SK-N-SH (cell line): ENCODE data around the gene POU2AF1. TPM values are rescaled to one million over a fixed set of nuclear protein-coding genes. Genes with fewer than 3 reads are reported as not detected.

ENCODE experiments used
- CTCF ChIA-PET: fragments of 300-600, 350-600 bp; formaldehyde crosslinking; extraction: SDS; loops from one replicate; lab custom pipeline; 2021; lab: Yijun Ruan, JAX
- POLR2A ChIA-PET: fragments of 350-600 bp; sonication (Branson Sonifier 250); formaldehyde crosslinking; extraction: SDS; loops from one replicate; lab custom pipeline; 2020; ENCODE audit warnings: antibody characterized with exemption, inconsistent platforms; lab: Yijun Ruan, JAX
- DNase-seq: peaks from one replicate; pipeline ENCODE4 v3.0.0; 2012
- H2AFZ ChIP-seq: fragments of 200-600 bp; sonication (generic); 2 replicates; pipeline ENCODE4 v1.8.1; 2016; ENCODE audit warnings: antibody characterized with exemption, mild to moderate bottlenecking, low read depth
- H3F3A ChIP-seq: fragments of 200-600 bp; sonication (generic); replicated peaks from 2 replicates; pipeline ENCODE3; 2016; ENCODE audit warnings: antibody characterized with exemption, mild to moderate bottlenecking; ENCODE audit not compliant: insufficient read depth
- H3K27ac ChIP-seq, 2 experiments: fragments of 200-500 bp in 1 of 2; fragments of 200-600 bp in 1 of 2; sonication (Bioruptor generic) in 1 of 2; sonication (generic), shearing (Covaris generic) in 1 of 2; 2 replicates each; pipeline versions ENCODE4 v1.5.1 to v1.6.1; 2014 to 2016; ENCODE audit warnings: low read depth in 2 of 2, inconsistent platforms in 1 of 2, low read length in 1 of 2, mild to moderate bottlenecking in 1 of 2, mixed read lengths in 1 of 2
- H3K27me3 ChIP-seq: fragments of 200-600 bp; sonication (generic), shearing (Covaris generic); 2 replicates; pipeline ENCODE4 v1.6.1; 2016; ENCODE audit warnings: mixed run types; ENCODE audit not compliant: insufficient read depth
- H3K36me3 ChIP-seq, 2 experiments: fragments of 200-500 bp in 1 of 2; fragments of 200-600 bp in 1 of 2; sonication (Bioruptor generic) in 1 of 2; sonication (generic) in 1 of 2; replicated peaks in 1 of 2; 2 replicates each; pipeline versions ENCODE3 to v1.5.1; 2014 to 2016; ENCODE audit warnings: low read length in 1 of 2, mild to moderate bottlenecking in 1 of 2; ENCODE audit not compliant: insufficient read depth in 2 of 2, control insufficient read depth in 1 of 2
- H3K4me1 ChIP-seq, 2 experiments: fragments of 200-500 bp in 1 of 2; fragments of 200-600 bp in 1 of 2; sonication (Bioruptor generic) in 1 of 2; sonication (generic), shearing (Covaris generic) in 1 of 2; 2 replicates each; pipeline versions ENCODE4 v1.5.1 to v1.6.1; 2014 to 2016; ENCODE audit warnings: low read depth in 1 of 2, low read length in 1 of 2, mixed run types in 1 of 2; ENCODE audit not compliant: insufficient read depth in 2 of 2, control insufficient read depth in 1 of 2
- H3K4me2 ChIP-seq: fragments of 200-600 bp; sonication (generic), shearing (Covaris generic); 2 replicates; pipeline ENCODE4 v1.6.1; 2017; ENCODE audit warnings: mixed run types
- H3K4me3 ChIP-seq, 2 experiments: fragments of 200-500 bp in 1 of 2; fragments of 200-600 bp in 1 of 2; sonication (Bioruptor generic) in 1 of 2; sonication (generic), shearing (Covaris generic) in 1 of 2; 2 replicates each; pipeline versions ENCODE4 v1.5.1 to v1.8.1; 2014 to 2016; ENCODE audit warnings: low read depth in 2 of 2, inconsistent platforms in 1 of 2, low read length in 1 of 2, mild to moderate bottlenecking in 1 of 2, mixed read lengths in 1 of 2, moderate library complexity in 1 of 2
- H3K79me2 ChIP-seq: fragments of 200-600 bp; sonication (generic); 2 replicates; pipeline ENCODE4 v1.8.1; 2017; ENCODE audit warnings: mild to moderate bottlenecking; ENCODE audit not compliant: insufficient read depth
- H3K9ac ChIP-seq: fragments of 200-600 bp; sonication (generic); 2 replicates; pipeline ENCODE4 v1.6.1; 2017; ENCODE audit warnings: mixed run types
- H3K9me2 ChIP-seq: fragments of 200-600 bp; sonication (generic); 2 replicates; pipeline ENCODE4 v1.6.1; 2017; ENCODE audit warnings: mixed run types
- H3K9me3 ChIP-seq: fragments of 200-600 bp; sonication (generic); 2 replicates; pipeline ENCODE4 v1.6.1; 2017; ENCODE audit warnings: mixed run types, mild to moderate bottlenecking, moderate library complexity
- H4K20me1 ChIP-seq: fragments of 200-600 bp; sonication (generic); 2 replicates; pipeline ENCODE4 v1.6.1; 2017; ENCODE audit warnings: mild to moderate bottlenecking, mixed run types; ENCODE audit not compliant: insufficient read depth
- EP300 ChIP-seq, 2 experiments: IDR thresholded peaks; 2 replicates each; pipeline versions ENCODE4 v1.4.0 to v1.6.1; 2012; ENCODE audit warnings: borderline replicate concordance in 1 of 2, low read depth in 1 of 2, low read length in 1 of 2
- EZH2phosphoT487 ChIP-seq: fragments of 200-600 bp; sonication (generic); IDR thresholded peaks from 2 replicates; pipeline ENCODE4 v1.6.1; 2017; ENCODE audit warnings: low read depth, mixed run types, mild to moderate bottlenecking, antibody characterized with exemption, moderate library complexity, borderline replicate concordance
- FOSL2 ChIP-seq: IDR thresholded peaks from 2 replicates; pipeline ENCODE4 v1.4.0; 2012; ENCODE audit warnings: low read depth, mild to moderate bottlenecking, moderate library complexity, borderline replicate concordance
- FOXJ3 ChIP-seq: sonication (generic); formaldehyde crosslinking; IDR thresholded peaks from 2 replicates; pipeline ENCODE4 v1.5.1; 2020; ENCODE audit warnings: mild to moderate bottlenecking, missing genetic modification reagents
- GABPA ChIP-seq: IDR thresholded peaks from 2 replicates; pipeline ENCODE4 v1.4.0; 2012; ENCODE audit warnings: low read depth, mild to moderate bottlenecking
- GATA2 ChIP-seq: sonication (generic); formaldehyde crosslinking; IDR thresholded peaks from 2 replicates; pipeline ENCODE4 v1.5.0; 2020; ENCODE audit warnings: mild to moderate bottlenecking, missing genetic modification reagents
- NFIC ChIP-seq: IDR thresholded peaks from 2 replicates; pipeline ENCODE4 v1.4.0; 2012; ENCODE audit warnings: borderline replicate concordance
- RAD21 ChIP-seq: IDR thresholded peaks from 2 replicates; pipeline ENCODE4 v1.6.1; 2012; ENCODE audit warnings: mild to moderate bottlenecking, low read length
- RCOR1 ChIP-seq: fragments of 150-350 bp; IDR thresholded peaks from 2 replicates; pipeline ENCODE4 v1.6.1; 2017; ENCODE audit warnings: antibody characterized with exemption, low read length
- TAF1 ChIP-seq: IDR thresholded peaks from 2 replicates; pipeline ENCODE4 v1.6.1; 2012; ENCODE audit warnings: low read depth, mild to moderate bottlenecking, low read length, moderate library complexity, borderline replicate concordance
- TCF12 ChIP-seq: IDR thresholded peaks from 2 replicates; pipeline ENCODE4 v1.4.0; 2012
- WGBS: methylation state at CpG from one replicate; pipeline ENCODE4 v1.1.6; 2017; ENCODE audit warnings: low lambda C conversion rate; 5-methylcytosine and 5-hydroxymethylcytosine counted together
- polyA plus RNA-seq, 3 experiments: library from polyadenylated mRNA; depleted of rRNA; stranded (reverse); fragments of >200 nt; gene quantifications; 2 replicates each; pipeline ENCODE4 v1.2.3, GENCODE V29; 2012
- TF ChIP-seq, protein P1 (sequence below): IDR thresholded peaks from 2 replicates; pipeline ENCODE4 v1.4.0; 2012; ENCODE audit warnings: low read depth, borderline replicate concordance
- TF ChIP-seq, protein P2 (sequence below): IDR thresholded peaks from 2 replicates; pipeline ENCODE4 v1.6.1; 2012; ENCODE audit warnings: mild to moderate bottlenecking, low read depth, low read length, moderate library complexity
- TF ChIP-seq, protein P3 (sequence below): IDR thresholded peaks from 2 replicates; pipeline ENCODE4 v1.4.0; 2012; ENCODE audit warnings: low read depth
- TF ChIP-seq, protein P4 (sequence below): IDR thresholded peaks from 2 replicates; pipeline ENCODE4; 2012
- TF ChIP-seq, protein P5 (sequence below): fragments of 150-350 bp; IDR thresholded peaks from 2 replicates; pipeline ENCODE4 v1.6.1; 2017; ENCODE audit warnings: antibody characterized with exemption, low read length, low read depth, borderline replicate concordance

POU2AF1 gene
- polyA plus RNA-seq, 1 of the 3 experiments (the other 2 are of a cell fraction), result 0.07 TPM

DNA sequence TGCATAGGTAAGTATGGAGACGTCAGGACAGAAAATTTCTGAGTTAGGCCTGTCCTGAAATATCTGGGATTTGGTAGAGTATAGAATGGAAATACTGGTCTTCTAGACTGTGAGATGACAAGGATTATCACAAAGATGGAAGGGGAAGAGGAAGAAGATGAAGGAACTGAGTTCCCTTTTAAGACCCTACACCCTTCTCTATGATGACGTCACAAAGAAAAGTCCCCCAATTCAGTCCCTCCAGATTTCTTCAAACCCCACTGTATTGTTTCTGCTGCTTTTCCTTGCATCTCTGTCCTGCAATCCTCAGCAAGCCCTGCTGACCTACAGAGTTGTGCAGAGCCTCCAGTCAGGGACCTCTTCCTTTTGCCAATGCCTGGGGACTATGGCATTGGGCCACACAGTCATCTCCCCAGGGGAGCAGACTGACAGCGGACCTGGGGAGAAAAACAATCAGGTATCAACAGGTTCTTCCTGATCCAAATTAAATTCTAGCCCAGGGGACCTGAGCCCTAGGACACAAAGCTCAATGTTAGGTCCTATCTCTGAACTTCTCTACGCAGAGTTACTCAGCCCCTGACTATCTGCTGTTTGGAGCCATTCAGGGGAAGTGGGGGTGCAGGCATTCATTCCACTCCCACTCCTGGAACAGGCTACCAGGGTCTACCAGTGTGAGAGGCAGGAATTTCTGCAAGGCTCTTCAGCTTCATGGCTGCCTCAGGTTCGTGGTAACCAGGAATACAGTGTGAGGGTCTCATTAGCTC lies 49.2 kb upstream of the POU2AF1 start:
- ChIA-PET POLR2A (no interaction called here), CTCF (interaction anchor here (0.8 to 18.5 kb wide), 37 partner anchors 7 to 965 kb away, joined by 3 to 305 read pairs (median 4); partner anchors contain the start of gene POU2AF3)
- Histone ChIP-seq H3K9ac (no peak overlapping the region), H3K79me2 (no peaks in the 10 kb centered on the region), H2AFZ (no peak overlapping the region), H4K20me1 (no peaks in the 10 kb centered on the region), H3K4me1 (peaks cover 0 to 8% of the 10 kb centered on the region in 2 experiments; a peak in 1 of 4 replicates), H3K9me3 (no peaks in the 10 kb centered on the region), H3F3A (no peaks in the 10 kb centered on the region), H3K9me2 (no peaks in the 10 kb centered on the region), H3K4me3 (no peak overlapping the region), H3K27ac (no peak overlapping the region), H3K27me3 (no peaks in the 10 kb centered on the region), H3K4me2 (no peak overlapping the region), H3K36me3 (no peaks in the 10 kb centered on the region)
- WGBS, result 83% methylated on average over 5 of the region's 5 CpGs
- TF ChIP-seq, protein P1, sequence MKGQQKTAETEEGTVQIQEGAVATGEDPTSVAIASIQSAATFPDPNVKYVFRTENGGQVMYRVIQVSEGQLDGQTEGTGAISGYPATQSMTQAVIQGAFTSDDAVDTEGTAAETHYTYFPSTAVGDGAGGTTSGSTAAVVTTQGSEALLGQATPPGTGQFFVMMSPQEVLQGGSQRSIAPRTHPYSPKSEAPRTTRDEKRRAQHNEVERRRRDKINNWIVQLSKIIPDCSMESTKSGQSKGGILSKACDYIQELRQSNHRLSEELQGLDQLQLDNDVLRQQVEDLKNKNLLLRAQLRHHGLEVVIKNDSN, result no peak
- TF ChIP-seq TAF1, result no peak
- TF ChIP-seq, protein P2, sequence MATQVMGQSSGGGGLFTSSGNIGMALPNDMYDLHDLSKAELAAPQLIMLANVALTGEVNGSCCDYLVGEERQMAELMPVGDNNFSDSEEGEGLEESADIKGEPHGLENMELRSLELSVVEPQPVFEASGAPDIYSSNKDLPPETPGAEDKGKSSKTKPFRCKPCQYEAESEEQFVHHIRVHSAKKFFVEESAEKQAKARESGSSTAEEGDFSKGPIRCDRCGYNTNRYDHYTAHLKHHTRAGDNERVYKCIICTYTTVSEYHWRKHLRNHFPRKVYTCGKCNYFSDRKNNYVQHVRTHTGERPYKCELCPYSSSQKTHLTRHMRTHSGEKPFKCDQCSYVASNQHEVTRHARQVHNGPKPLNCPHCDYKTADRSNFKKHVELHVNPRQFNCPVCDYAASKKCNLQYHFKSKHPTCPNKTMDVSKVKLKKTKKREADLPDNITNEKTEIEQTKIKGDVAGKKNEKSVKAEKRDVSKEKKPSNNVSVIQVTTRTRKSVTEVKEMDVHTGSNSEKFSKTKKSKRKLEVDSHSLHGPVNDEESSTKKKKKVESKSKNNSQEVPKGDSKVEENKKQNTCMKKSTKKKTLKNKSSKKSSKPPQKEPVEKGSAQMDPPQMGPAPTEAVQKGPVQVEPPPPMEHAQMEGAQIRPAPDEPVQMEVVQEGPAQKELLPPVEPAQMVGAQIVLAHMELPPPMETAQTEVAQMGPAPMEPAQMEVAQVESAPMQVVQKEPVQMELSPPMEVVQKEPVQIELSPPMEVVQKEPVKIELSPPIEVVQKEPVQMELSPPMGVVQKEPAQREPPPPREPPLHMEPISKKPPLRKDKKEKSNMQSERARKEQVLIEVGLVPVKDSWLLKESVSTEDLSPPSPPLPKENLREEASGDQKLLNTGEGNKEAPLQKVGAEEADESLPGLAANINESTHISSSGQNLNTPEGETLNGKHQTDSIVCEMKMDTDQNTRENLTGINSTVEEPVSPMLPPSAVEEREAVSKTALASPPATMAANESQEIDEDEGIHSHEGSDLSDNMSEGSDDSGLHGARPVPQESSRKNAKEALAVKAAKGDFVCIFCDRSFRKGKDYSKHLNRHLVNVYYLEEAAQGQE, result no peak
- TF ChIP-seq, protein P3, sequence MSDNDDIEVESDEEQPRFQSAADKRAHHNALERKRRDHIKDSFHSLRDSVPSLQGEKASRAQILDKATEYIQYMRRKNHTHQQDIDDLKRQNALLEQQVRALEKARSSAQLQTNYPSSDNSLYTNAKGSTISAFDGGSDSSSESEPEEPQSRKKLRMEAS, result no peak
- DNase-seq, result no peak

DNA sequence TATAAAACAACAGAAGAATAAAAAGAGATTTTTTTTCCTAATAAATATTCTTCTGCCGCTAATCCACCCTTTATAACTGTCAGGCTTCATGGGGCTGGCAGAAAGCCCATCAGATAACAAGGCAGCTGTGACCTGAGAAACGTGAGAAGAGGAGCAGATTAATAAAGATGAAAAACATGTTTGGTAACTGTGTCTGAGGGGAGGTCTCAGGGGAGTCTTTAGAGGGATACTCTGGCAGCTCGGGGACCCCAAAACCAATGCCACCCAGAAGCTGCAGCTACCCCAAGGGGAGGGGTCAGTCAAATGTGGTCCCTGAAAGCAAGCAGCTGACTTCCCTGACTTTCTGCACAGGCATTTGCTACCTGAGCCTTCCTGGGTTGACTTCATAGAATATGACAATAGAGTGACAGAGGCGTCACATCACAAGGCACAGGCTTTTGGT lies 48.4 kb upstream of the POU2AF1 start:
- no peaks in the 10 kb centered on the region for H3K79me2 ChIP-seq
- no peak overlapping the region for H3K4me2 ChIP-seq
- CTCF ChIA-PET, result interaction anchor here (0.8 to 18.5 kb wide), 14 partner anchors 8 to 980 kb away, joined by 3 to 305 read pairs (median 4); partner anchors contain the start of gene POU2AF3
- no peaks in the 10 kb centered on the region for H3F3A ChIP-seq
- no peak overlapping the region for H3K27ac ChIP-seq
- no peak overlapping the region for H3K9ac ChIP-seq
- DNase-seq, result peak; percentile 59
- no peaks in the 10 kb centered on the region for H3K27me3 ChIP-seq
- no peaks in the 10 kb centered on the region for H3K9me3 ChIP-seq
- H3K9me2 ChIP-seq, result no peaks in the 10 kb centered on the region
- H3K4me1 ChIP-seq, result peaks cover 0 to 8% of the 10 kb centered on the region in 2 experiments; a peak in 1 of 4 replicates
- no peak overlapping the region for H2AFZ ChIP-seq
- POLR2A ChIA-PET, result interaction anchor here (0.7 kb wide), 1 partner anchor 31 kb away, joined by 3 read pairs; no protein-coding TSS in a partner anchor
- no peak overlapping the region for H3K4me3 ChIP-seq
- WGBS, result 27% methylated on average over 4 of the region's 4 CpGs
- H4K20me1 ChIP-seq, result no peaks in the 10 kb centered on the region
- no peaks in the 10 kb centered on the region for H3K36me3 ChIP-seq
- TF ChIP-seq RAD21, result no peak
- TF ChIP-seq EZH2phosphoT487, result no peak
- peak; percentile 60; the same call in 1 of the 2 replicates for TF ChIP-seq NFIC
- peak in 1 of 2 experiments; percentile 40; a peak in 1 of 4 replicates for TF ChIP-seq EP300 (IDR thresholded peaks at IDR 0.05; ENCODE audit: borderline replicate concordance in 1 of 2, low read depth in 1 of 2, low read length in 1 of 2)
- TF ChIP-seq, protein P4, sequence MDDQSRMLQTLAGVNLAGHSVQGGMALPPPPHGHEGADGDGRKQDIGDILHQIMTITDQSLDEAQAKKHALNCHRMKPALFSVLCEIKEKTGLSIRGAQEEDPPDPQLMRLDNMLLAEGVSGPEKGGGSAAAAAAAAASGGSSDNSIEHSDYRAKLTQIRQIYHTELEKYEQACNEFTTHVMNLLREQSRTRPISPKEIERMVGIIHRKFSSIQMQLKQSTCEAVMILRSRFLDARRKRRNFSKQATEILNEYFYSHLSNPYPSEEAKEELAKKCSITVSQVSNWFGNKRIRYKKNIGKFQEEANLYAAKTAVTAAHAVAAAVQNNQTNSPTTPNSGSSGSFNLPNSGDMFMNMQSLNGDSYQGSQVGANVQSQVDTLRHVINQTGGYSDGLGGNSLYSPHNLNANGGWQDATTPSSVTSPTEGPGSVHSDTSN, result no peak; the same call in 1 of the 2 replicates
- TF ChIP-seq FOSL2, result no peak
- peak; percentile 33; the same call in 1 of the 2 replicates for TF ChIP-seq TCF12
- peak; percentile 87 for TF ChIP-seq GATA2 (CRISPR knock-in tag)
- 0 out of 2 replicates have a peak, but pooled peaks have one; percentile 43 for TF ChIP-seq RCOR1
- no peak for TF ChIP-seq FOXJ3
- TF ChIP-seq, protein P5, sequence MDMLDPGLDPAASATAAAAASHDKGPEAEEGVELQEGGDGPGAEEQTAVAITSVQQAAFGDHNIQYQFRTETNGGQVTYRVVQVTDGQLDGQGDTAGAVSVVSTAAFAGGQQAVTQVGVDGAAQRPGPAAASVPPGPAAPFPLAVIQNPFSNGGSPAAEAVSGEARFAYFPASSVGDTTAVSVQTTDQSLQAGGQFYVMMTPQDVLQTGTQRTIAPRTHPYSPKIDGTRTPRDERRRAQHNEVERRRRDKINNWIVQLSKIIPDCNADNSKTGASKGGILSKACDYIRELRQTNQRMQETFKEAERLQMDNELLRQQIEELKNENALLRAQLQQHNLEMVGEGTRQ, result no peak
- no peak for TF ChIP-seq GABPA
